OCI-M1 (cell line): Measurements from ENCODE around the gene SBNO2.
"Not testable (repeated sequence)": the region's sequence is repeated elsewhere in the genome, so short reads cannot be mapped to it uniquely, and the experiment has no call there.

Experiments used
- DNase-seq: peaks from one replicate; lab custom pipeline; 2025; lab: John Stamatoyannopoulos, UW

The SBNO2 gene

GRCh38 chr19:1134431-1134830 is 39.6 kb downstream of the SBNO2 start:
- DNase-seq, result no peak

- DNase-seq, result peak; percentile 2
Observed at GRCh38 chr19:1133471-1133929, 40.6 kb downstream of the SBNO2 start.

- no peak for DNase-seq
Observed at GRCh38 chr19:1132552-1133383, 41.3 kb downstream of the SBNO2 start.

- DNase-seq, result peak; percentile 76
Observed at GRCh38 chr19:1131718-1132551, 42.1 kb downstream of the SBNO2 start.

GRCh38 chr19:1130771-1131717 is 43.0 kb downstream of the SBNO2 start:
- no peak for DNase-seq

- no peak for DNase-seq
Observed at GRCh38 chr19:1129535-1129934, 44.5 kb downstream of the SBNO2 start.

- DNase-seq, result not testable (repeated sequence)
Observed at GRCh38 chr19:1129084-1129483, 45.0 kb downstream of the SBNO2 start.

- no peak for DNase-seq
Observed at GRCh38 chr19:1128106-1128505, 46.0 kb downstream of the SBNO2 start.

- DNase-seq, result no peak
Observed at GRCh38 chr19:1126984-1127760, 46.9 kb downstream of the SBNO2 start.

GRCh38 chr19:1125601-1126467 is 48.2 kb downstream of the SBNO2 start:
- no peak for DNase-seq

GRCh38 chr19:1123885-1124677 is 50.0 kb downstream of the SBNO2 start:
- no peak for DNase-seq

- DNase-seq, result no peak
Observed at GRCh38 chr19:1123381-1123780, 50.7 kb downstream of the SBNO2 start.

- peak; percentile 51 for DNase-seq
Observed at GRCh38 chr19:1122972-1123363, 51.1 kb downstream of the SBNO2 start.

- no peak for DNase-seq
Observed at GRCh38 chr19:1122021-1122971, 51.8 kb downstream of the SBNO2 start.

GRCh38 chr19:1121395-1121794 is 52.7 kb downstream of the SBNO2 start:
- DNase-seq, result no peak

GRCh38 chr19:1119475-1120217 is 54.4 kb downstream of the SBNO2 start:
- no peak for DNase-seq

- DNase-seq, result no peak
Observed at GRCh38 chr19:1118999-1119398, 55.1 kb downstream of the SBNO2 start.
